ENCODE data around the gene SIGMAR1.
"Not testable (repeated sequence)": the region's sequence is repeated elsewhere in the genome, so short reads cannot be mapped to it uniquely, and the experiment has no call there.

SIGMAR1 gene

GRCh38 chr9:34654323-34655051, 16.9 kb upstream of the SIGMAR1 start:
- no peak for DNase-seq

DNA sequence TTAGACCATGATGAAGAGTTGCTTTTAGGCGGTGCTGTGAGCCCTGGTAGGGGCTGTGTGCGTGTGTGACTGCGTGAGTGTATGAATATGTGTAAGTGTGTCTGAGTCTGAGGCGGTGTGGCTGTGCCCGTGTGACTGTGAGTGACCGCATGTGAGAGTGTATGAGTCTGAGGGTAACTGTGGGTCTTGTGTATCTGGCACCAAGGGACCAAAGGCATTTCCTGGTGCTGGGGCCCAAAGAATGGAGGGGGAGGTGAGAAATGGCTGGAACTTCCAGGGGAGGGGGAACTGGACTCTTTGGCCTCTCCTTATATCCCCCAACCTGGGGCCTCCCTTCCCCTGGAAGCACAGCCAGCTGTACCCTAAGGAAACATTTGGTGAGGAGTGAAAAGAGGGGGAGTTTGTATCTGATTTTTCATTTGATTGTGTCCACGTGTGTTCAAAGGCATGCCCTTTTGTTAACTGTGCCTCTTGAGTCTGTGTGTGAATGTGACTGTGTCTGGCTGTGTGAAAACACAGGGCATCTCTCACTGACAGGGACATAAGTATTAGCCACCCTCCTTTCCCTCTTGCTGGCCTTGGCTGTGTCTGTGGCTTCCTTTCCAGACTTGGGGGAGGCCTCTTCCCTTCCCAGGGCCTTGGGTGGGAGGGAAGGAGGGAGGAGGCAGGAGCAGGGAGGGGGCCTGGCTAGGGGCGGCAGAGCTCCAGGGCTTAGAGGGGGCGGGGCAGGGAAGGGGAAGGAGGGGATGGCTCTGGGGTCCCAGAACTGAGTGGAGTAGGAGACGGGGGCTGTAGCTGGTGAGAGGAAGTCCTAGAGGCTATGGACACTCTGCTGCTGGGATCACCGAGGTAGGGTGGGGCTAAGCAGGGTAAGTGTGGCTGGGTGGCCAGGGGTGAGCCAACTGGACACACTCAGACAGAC, 15.8 kb upstream of the SIGMAR1 start:
- DNase-seq = no peak

- no peak for DNase-seq
Observed at GRCh38 chr9:34652602-34653000, 15.0 kb upstream of the SIGMAR1 start.

- DNase-seq = peak; percentile 86
Observed at GRCh38 chr9:34651876-34652601, 14.5 kb upstream of the SIGMAR1 start, which contains the start of gene IL11RA. IL11RA (plus strand) TSS chr9:34652185; CDS start chr9:34655218, 3,033 bp downstream.

- DNase-seq = no peak
Observed at GRCh38 chr9:34651321-34651720, 13.7 kb upstream of the SIGMAR1 start.

DNA sequence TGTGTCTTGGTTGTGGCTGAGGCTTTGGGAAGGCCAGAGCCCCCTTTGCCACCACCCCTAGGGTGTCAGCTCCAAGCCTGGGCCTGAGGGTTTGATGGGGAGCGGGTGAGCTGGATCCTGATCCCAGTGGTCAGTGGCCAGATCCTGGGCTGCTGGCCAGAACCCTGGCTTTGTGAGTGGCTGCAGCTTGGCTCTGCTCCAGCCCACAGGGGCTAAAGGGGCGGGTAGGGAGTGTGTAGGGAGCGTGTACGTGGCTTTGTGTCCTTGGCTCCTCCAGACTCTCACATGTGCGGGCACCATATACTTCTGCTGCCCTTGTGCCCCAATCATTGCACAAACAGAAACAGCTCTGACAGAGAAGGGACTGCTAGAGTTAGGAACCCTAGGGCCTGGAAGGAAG, 13.2 kb upstream of the SIGMAR1 start:
- no peak for DNase-seq

DNA sequence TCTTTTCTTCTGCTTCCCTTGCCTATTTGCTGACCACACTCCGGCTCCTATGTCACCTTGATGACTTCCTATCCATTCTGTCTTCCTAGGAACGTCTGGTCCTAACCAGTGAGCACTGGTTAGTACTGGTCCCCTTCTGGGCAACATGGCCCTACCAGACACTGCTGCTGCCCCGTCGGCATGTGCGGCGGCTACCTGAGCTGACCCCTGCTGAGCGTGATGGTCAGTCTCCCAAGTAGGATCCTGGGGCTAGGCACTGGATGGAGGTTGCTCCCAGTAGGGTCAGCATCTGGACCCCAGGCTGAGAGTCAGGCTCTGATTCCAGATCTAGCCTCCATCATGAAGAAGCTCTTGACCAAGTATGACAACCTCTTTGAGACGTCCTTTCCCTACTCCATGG, 11.1 kb upstream of the SIGMAR1 start:
- DNase-seq = no peak

GRCh38 chr9:34647651-34648050, 10.1 kb upstream of the SIGMAR1 start:
- DNase-seq = peak; percentile 74

- no peak for DNase-seq
Observed at GRCh38 chr9:34647084-34647403, 9.5 kb upstream of the SIGMAR1 start.

DNA sequence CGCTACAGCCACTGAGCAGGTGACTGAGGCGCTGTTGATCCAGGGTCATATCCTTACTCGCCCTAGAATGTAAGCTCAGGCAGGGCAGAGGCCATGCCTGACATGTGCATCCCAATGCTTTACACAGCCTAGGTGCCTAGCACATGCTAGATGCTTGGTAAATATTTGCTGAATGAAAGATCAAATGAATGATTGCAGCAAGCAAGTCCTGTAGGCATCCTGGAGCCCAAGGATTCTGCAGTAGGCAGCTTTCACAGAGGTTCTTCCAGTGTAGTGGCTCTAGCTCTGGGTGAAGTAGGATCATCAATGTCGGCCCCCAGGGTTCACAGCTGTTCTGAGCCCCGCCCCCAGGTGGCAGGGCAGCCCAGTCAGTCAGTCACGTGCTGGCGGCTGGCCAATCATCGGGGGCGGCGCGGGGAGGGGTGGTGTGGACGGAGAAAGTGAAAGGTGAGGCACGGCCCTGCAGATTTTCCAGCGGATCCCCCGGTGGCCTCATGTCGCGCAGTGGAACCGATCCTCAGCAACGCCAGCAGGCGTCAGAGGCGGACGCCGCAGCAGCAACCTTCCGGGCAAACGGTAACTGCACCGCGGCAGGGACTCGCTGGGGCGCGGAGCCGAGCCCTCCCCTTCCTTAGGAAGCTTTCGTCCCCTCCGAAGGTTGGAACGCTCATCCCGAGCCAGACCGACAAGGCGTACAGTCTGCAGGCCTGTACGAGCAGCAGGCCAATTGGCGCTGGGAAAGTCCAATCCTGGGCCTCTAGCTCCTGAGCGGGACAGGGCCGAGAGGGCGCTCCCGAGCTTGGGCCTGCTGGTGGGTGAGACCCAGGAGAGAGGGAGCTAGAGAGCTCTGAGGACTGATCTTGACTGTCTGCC, 8.9 kb upstream of the SIGMAR1 start, which contains the start of gene GALT:
TSS of gene GALT (plus strand) at position 465 of the 873 bp plus-strand sequence. CDS start at position 495, 30 bp downstream.
- peak; percentile 93 for DNase-seq

DNA sequence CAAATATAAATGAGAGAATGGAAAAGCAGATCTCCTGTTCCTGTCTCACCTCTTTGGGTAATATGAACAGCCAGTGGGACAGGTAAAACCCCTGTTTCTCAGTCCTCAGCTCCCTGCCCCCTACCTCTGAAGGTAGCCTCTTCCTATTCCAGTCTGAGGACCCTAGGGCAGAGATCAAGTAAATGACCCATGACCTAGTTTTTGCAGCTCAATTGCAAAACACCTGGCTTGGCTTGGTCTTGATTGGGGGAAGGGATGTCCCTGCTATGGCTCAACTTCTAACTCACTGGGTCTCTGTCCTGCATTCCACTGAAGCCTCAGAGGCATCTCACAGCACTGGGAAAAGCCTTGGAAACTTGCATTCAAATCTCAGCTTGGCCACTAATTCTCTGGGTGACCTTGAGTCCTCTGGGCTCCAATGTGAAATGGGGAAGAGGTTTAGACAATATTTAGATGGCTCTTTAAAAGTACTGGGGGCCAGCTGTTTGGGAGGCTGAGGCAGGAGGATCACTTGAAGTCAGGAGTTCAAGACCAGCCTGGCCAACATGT, 7.3 kb upstream of the SIGMAR1 start:
- DNase-seq = no peak

- DNase-seq = no peak
Observed at GRCh38 chr9:34642679-34643078, 5.1 kb upstream of the SIGMAR1 start.

DNA sequence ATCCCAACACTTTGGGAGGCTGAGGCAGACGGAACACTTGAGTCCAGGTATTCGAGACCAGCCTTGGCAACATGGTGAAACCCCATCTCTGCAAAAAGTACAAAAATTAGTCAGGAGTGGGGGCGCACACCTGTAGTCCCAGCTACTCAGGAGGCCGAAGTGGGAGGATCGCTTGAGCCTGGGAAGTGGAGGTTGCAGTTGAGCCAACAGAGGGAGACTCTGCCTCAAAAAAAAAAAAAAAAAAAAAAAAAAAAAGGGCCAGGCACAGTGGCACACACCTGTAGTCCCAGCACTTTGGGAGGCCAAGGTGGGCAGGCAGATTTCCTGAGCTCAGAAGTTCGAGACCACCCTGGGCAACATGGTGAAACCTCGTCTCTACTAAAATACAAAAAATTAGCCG, 1.7 kb upstream of the SIGMAR1 start:
- DNase-seq = not testable (repeated sequence)

DNA sequence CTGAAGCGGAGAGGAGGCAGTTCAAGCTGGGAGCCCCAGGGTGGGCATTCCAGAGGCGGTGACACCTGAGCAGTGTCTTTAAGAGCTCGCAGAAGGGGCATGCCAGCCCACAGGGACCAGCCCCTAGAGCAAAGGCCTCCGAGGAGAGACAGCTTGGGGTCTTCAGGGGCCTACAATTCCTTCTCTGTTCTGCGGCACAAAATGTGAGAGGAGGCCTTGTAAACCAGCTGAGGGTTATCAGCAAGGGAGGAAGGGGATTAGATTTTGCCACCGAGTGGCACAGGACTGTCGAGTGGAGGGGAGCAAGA, 505 bp upstream of the SIGMAR1 start:
- DNase-seq = no peak

- peak; percentile 56 for DNase-seq
Observed at GRCh38 chr9:34636791-34637355, 714 bp downstream of the SIGMAR1 start.

- no peak for DNase-seq
Observed at GRCh38 chr9:34635556-34635955, 2.0 kb downstream of the SIGMAR1 start.

DNA sequence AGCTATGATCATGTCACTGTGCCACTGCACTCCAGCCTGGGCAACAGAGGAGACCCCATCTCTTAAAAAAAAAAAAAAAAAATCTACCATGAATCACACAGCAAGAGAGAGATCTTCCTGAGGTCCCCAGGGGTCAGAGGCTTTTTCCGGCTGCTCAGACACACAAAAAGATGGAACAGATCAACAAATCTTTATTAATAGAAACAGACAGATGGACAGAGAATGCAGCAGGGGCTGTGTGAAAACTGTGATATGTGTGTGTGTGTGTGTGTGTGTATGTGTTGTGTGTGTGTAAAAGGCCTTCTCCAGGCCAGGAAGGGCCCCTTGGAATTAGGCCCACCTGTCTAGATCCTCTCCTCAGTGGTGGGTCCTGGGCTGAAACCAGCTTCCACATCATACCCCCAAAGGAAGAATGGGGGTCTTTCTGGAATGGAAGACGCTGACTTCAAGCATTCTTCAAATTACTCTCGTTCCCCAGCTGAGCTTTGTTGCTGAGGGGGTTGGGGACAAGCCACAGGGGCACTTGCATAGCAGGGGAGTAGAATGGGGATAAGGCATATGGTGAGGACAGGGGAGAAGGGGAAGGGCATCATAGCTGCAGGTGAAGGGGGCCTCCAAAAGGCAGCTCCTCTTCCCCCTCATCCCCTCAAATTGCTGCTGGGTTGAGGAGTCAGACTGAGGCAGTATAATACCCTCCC, 2.9 kb downstream of the SIGMAR1 start:
- DNase-seq = no peak

DNA sequence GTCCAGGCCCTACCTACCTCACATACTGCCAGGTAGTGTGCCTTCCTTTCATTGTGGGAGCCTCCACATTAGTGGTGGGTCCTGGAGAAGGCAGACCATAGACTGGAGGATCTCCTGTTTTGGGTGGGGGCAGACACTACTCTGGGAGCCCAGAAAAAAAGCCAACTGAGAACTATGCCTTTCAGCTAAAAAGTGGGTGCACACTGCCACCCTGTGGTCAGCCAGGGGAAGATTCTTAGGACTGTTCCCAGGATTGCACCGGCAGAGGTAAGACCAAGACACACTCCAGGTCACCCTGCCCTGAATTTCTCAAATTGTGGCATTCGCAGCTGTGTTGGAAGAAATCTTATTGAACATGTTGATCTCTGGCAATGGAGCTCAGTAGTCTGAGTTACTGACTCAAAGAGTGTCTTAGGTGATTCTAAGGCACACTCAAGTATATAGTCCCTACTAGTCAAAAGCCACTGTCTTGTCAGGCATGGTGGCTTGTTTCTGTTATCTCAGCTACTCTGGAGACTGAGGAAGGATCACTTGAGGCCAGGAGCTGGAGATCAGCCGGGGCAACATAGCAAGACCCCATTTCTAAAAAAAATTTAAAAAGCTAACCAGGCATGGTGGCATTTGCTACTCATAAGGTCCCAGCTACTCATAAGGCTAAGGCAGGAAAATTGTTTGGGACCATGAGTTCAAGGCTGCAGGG, 3.6 kb downstream of the SIGMAR1 start:
- DNase-seq = peak; percentile 87

- DNase-seq = no peak
Observed at GRCh38 chr9:34633166-34633565, 4.4 kb downstream of the SIGMAR1 start.

DNA sequence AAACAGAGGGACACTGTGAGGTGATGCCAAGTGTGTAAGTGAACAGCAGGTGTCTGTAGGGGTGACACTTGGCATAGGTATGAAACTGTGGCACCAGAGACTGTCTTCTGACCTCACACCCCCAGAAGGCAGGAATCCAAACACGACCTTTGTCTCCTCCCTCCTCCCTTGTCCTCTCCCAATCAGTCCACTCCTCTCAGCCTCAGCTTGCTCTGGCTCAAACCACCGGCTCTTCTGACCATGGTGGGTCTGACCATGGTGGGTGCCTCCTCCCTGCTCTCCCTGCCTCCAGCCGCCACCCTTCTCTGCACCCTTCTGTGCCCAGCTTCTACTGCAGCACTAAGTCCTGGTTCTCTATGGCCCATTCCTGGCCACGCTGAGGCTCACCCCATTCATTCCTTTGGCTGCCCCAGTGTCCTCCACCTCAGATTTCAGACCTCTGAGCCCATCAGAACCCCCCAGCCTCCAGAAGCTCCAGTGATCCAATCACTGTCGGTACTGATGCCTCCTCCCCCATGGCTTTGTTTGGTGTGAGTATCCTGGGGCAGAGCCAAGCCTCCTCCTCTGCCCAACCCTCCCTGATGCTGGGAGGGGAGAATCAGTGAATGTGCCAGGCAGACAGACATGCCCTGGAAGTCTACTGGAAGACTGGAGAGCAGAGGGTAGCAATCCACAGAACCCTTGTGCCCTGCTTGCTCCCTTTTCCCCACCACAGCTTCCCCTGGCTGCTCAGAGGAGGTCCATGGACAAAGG, 7.0 kb downstream of the SIGMAR1 start:
- no peak for DNase-seq

All from hematopoietic multipotent progenitor cell treated with erythropoietin and hydrocortisone succinate and interleukin-3 and kit ligand, for 8 days (in vitro differentiated cells).